HG03025 (cell line): ENCODE measurements around the gene PPP1CB.

Experiments
- ATAC-seq: cut with Tn5 transposase; IDR thresholded peaks from one replicate; pipeline ENCODE4 v1.9.1; 2021; ENCODE audit warnings: mild to moderate bottlenecking, moderate library complexity; ENCODE audit not compliant: unreplicated experiment, low FRiP score

PPP1CB gene

DNA sequence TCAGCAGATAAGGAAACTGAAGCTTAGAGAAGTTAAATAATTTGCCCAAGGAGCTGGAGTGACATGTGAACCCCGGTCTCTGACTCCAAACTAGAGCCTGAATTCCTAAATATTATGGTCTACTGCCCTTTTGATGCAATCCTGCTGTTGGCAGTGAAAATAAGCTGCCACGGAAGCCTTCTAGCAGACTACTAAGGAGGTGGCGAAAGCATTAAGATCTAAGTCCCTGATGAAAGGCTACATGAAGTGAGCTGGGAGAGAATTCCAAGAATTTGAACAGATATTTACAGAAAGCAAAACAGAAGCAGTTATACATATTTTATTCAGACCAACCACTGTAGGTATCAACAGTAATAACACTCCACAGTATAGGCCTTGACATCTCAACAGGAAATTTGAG is 90.4 kb downstream of the PPP1CB start:
- ATAC-seq, result no peak
